Activated B cell treated with CpG ODN at 0.5 μM for 24 hours (primary cell): ENCODE results near the gene DLGAP1. TPM values are rescaled to one million over a fixed set of nuclear protein-coding genes. Genes with fewer than 3 reads are reported as not detected.

Experiments used
- ATAC-seq: fragments of 200-7000 bp; cut with Tn5 transposase; one replicate; pipeline ENCODE4 v1.10.0; 2021; ENCODE audit warnings: low read depth, mild to moderate bottlenecking, moderate library complexity
- CTCF ChIA-PET: fragments of 350-600 bp; sonication (Branson Sonifier 250); formaldehyde crosslinking; loops from one replicate; lab custom pipeline; 2021; ENCODE audit warnings: antibody characterized with exemption; lab: Charles Lee
- POLR2A ChIA-PET: fragments of 350-600 bp; sonication (Branson Sonifier 250); formaldehyde crosslinking; loops from one replicate; lab custom pipeline; 2021; ENCODE audit warnings: antibody characterized with exemption; lab: Charles Lee
- DNase-seq: peaks from one replicate; pipeline ENCODE4 v3.0.0; 2022
- H3K27ac Mint-ChIP-seq: one replicate; pipeline ENCODE4 v1.8.0; 2020; ENCODE audit warnings: mixed read lengths
- H3K27me3 Mint-ChIP-seq: one replicate; pipeline ENCODE4 v1.8.0; 2021; ENCODE audit warnings: mixed read lengths
- H3K36me3 Mint-ChIP-seq: one replicate; pipeline ENCODE4 v1.8.0; 2021; ENCODE audit warnings: low read depth, mixed read lengths
- H3K4me1 Mint-ChIP-seq: one replicate; pipeline ENCODE4 v1.8.0; 2021; ENCODE audit warnings: mixed read lengths
- H3K4me3 Mint-ChIP-seq: one replicate; pipeline ENCODE4 v1.8.0; 2020; ENCODE audit warnings: mild to moderate bottlenecking, mixed read lengths
- H3K9me3 Mint-ChIP-seq: one replicate; pipeline ENCODE4 v1.8.0; 2020; ENCODE audit warnings: mixed read lengths
- CTCF ChIP-seq: fragments of 200-600 bp; IDR thresholded peaks from one replicate; pipeline ENCODE4 v1.8.0; 2022; ENCODE audit warnings: antibody characterized with exemption, mild to moderate bottlenecking
- intact Hi-C: fragments of 100-400 bp; cut with micrococcal nuclease; formaldehyde crosslinking; loops from one replicate; pipeline ENCODE4 v1.15.1; 2024
- total RNA-seq: library from RNA; stranded (reverse); gene quantifications from 2 replicates; pipeline ENCODE4 v1.2.3, GENCODE V29; 2022

DLGAP1 gene
- total RNA-seq, 1 donor from 2014 or later = 0.18 TPM

DNA sequence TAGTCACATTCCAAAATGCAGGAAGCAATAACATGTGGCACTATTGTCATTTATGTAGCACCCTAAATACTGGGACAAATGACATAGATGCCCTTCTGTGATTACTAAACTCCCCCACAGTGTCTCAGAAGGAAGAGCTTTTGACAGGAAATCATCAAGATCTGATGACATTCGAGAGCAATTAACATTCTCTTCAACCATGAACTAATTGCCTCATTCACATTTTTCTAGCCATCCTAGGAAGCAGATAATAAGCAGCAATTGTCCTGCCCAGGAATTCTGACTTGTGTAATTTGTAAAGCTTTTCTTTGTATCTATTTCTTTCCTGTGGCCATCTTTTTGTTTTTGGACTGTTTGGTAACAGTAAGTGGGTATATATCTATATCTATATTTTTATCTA lies 712.6 kb downstream of the DLGAP1 start:
- CTCF ChIA-PET = no interaction called here
- H3K9me3 Mint-ChIP-seq = peaks cover 6% of the 10 kb centered on the region
- H3K36me3 Mint-ChIP-seq = no peaks in the 10 kb centered on the region
- no peak for TF ChIP-seq CTCF
- no peak for DNase-seq
- POLR2A ChIA-PET = no interaction called here
- H3K27ac Mint-ChIP-seq = no peak overlapping the region
- intact Hi-C loops = no loop called here
- ATAC-seq = no peak
- H3K27me3 Mint-ChIP-seq = no peaks in the 10 kb centered on the region
- no peaks in the 10 kb centered on the region for H3K4me1 Mint-ChIP-seq
- no peak overlapping the region for H3K4me3 Mint-ChIP-seq

- no peaks in the 10 kb centered on the region for H3K36me3 Mint-ChIP-seq
- no peak for ATAC-seq
- no peaks in the 10 kb centered on the region for H3K4me1 Mint-ChIP-seq
- DNase-seq = no peak
- H3K9me3 Mint-ChIP-seq = peaks cover 6% of the 10 kb centered on the region
- no peak overlapping the region for H3K4me3 Mint-ChIP-seq
- H3K27me3 Mint-ChIP-seq = no peaks in the 10 kb centered on the region
- CTCF ChIA-PET = no interaction called here
- no peak for TF ChIP-seq CTCF
- intact Hi-C loops = no loop called here
- POLR2A ChIA-PET = no interaction called here
- no peak overlapping the region for H3K27ac Mint-ChIP-seq
Measured at GRCh38 chr18:3741333-3741732, 713.8 kb downstream of the DLGAP1 start.

- POLR2A ChIA-PET = no interaction called here
- Mint-ChIP-seq H3K27me3 (peaks cover 12% of the 10 kb centered on the region), H3K4me1 (peaks cover 22% of the 10 kb centered on the region), H3K4me3 (no peak overlapping the region), H3K9me3 (no peaks in the 10 kb centered on the region), H3K27ac (no peak overlapping the region), H3K36me3 (no peaks in the 10 kb centered on the region)
- TF ChIP-seq CTCF = no peak
- CTCF ChIA-PET = no interaction called here
- ATAC-seq = no peak
- no peak for DNase-seq
- intact Hi-C loops = no loop called here
Measured at GRCh38 chr18:3728704-3729437, 726.2 kb downstream of the DLGAP1 start.

- peaks cover 22% of the 10 kb centered on the region for H3K4me1 Mint-ChIP-seq
- H3K4me3 Mint-ChIP-seq = no peak overlapping the region
- H3K9me3 Mint-ChIP-seq = no peaks in the 10 kb centered on the region
- DNase-seq (no peak), ATAC-seq (no peak)
- TF ChIP-seq CTCF = no peak
- no peaks in the 10 kb centered on the region for H3K36me3 Mint-ChIP-seq
- ChIA-PET POLR2A (no interaction called here), CTCF (no interaction called here)
- H3K27me3 Mint-ChIP-seq = peaks cover 12% of the 10 kb centered on the region
- intact Hi-C loops = no loop called here
- no peak overlapping the region for H3K27ac Mint-ChIP-seq
Measured at GRCh38 chr18:3727274-3727673, 727.8 kb downstream of the DLGAP1 start.

DNA sequence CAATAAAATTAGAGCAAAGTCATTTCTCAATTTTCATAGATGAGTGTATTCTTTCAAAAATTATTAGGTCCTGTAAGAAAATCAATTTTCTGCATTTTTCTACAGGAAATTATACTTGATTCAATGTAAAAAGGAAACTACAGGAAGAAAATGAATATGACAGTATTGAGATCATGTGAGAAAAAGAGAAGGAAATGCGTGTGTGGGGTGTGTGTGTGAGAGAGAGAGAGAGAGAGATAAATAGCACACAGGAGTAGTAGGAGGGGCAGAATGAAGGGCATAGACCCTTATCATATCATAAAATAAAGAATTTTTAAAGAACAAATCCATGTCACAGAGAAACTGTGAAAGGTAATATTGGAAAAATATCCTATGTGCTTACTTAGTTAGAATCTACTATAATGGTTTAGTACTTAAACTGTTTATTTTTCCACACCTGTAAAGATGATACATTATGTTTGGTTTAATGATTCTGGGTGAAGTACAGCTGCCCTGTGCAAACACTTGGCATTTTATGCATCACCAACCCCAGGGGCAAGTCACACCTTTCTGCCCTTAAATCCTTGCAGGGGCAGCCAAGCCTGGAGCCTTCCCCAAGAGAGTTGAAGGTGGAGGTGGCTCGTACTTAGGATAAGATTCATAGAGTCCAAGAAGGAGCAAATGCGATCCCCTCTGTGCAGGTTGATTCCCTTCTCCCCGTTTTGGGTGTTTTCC lies 728.7 kb downstream of the DLGAP1 start:
- CTCF ChIA-PET = no interaction called here
- no peaks in the 10 kb centered on the region for H3K9me3 Mint-ChIP-seq
- POLR2A ChIA-PET = no interaction called here
- H3K4me1 Mint-ChIP-seq = peaks cover 22% of the 10 kb centered on the region
- no peak overlapping the region for H3K27ac Mint-ChIP-seq
- no peak for TF ChIP-seq CTCF
- intact Hi-C loops = no loop called here
- H3K4me3 Mint-ChIP-seq = no peak overlapping the region
- no peak for ATAC-seq
- no peaks in the 10 kb centered on the region for H3K36me3 Mint-ChIP-seq
- DNase-seq = no peak
- peaks cover 12% of the 10 kb centered on the region for H3K27me3 Mint-ChIP-seq
